Left cardiac atrium (tissue), 4 donors: ENCODE measurements around the gene P3H3. TPM values are rescaled to one million over a fixed set of nuclear protein-coding genes. Genes with fewer than 3 reads are reported as not detected.

Experiments used
- ATAC-seq, 2 donors: fragments of 200-7000 bp; cut with Tn5 transposase; one replicate each; pipeline ENCODE4 v1.9.1; 2020; ENCODE audit warnings: mild to moderate bottlenecking in 2 of 2, moderate library complexity in 2 of 2
- DNase-seq: peaks from one replicate; pipeline ENCODE4 v3.0.0-alpha.2; 2020
- intact Hi-C, 2 donors: fragments of 100-400 bp; cut with DNase I; formaldehyde crosslinking; loops; one replicate each; pipeline versions ENCODE4 v1.14.1 to v1.15.1; 2022 to 2023
- total RNA-seq, 2 donors: library from RNA; stranded (reverse); fragmentation: NEBNext Ultra II Directional; extraction: Animal tissue kit (Norgen Biotek cat#: 25700); gene quantifications; one replicate each; pipeline ENCODE4 v1.2.1, GENCODE V29; 2021
- donor health status: DM: no; HTN: yes; CAD: no.
- donor health status: DM: no; HTN: yes; CAD: no; lungs with severe emphysema.
- donor health status: DM: yes; HTN: yes; CAD: no.
- donor health status: Dilated cardiomyopathy.

P3H3 gene
- total RNA-seq, 2 donors from 2014 or later: 13.2 to 22.3 TPM

- no peak for ATAC-seq
- no peak for DNase-seq
- intact Hi-C loops: loop anchor here (10.0 kb wide), 2 partner anchors 69 to 209 kb away; partner anchors contain the start of gene MLF2 (in 1 of the 2)
Measured at GRCh38 chr12:6823182-6824084, 4.8 kb upstream of the P3H3 start.

- DNase-seq (no peak), ATAC-seq (no peak)
- intact Hi-C loops: loop anchor here (10.0 kb wide), 2 partner anchors 69 to 209 kb away; partner anchors contain the start of gene MLF2 (in 1 of the 2)
Measured at GRCh38 chr12:6824085-6824775, 4.0 kb upstream of the P3H3 start.

- intact Hi-C loops: loop anchor here (5.0 to 10.0 kb wide), 3 partner anchors 70 to 210 kb away; partner anchors contain the start of gene MLF2 (in 2 of the 2)
- no peak for DNase-seq
- ATAC-seq: no peak
Measured at GRCh38 chr12:6824901-6825381, 3.3 kb upstream of the P3H3 start.

GRCh38 chr12:6825398-6826124 is 2.6 kb upstream of the P3H3 start:
- ATAC-seq (peak; percentile 53 to 58), DNase-seq (peak; percentile 85)
- intact Hi-C loops: loop anchor here (5.0 to 10.0 kb wide), 3 partner anchors 71 to 211 kb away; partner anchors contain the start of gene MLF2 (in 2 of the 2)

- ATAC-seq (no peak), DNase-seq (peak; percentile 26)
- intact Hi-C loops: loop anchor here (5.0 to 10.0 kb wide), 3 partner anchors 71 to 211 kb away; partner anchors contain the start of gene MLF2 (in 2 of the 2)
Measured at GRCh38 chr12:6826125-6826733, 2.0 kb upstream of the P3H3 start.

- intact Hi-C loops: loop anchor here (5.0 to 10.0 kb wide), 3 partner anchors 72 to 212 kb away; partner anchors contain the start of gene MLF2 (in 2 of the 2)
- ATAC-seq (no peak), DNase-seq (peak; percentile 30)
Measured at GRCh38 chr12:6826734-6827436, 1.3 kb upstream of the P3H3 start.

GRCh38 chr12:6827437-6827911 is 733 bp upstream of the P3H3 start:
- ATAC-seq (peak; percentile 53 to 56), DNase-seq (peak; percentile 91)
- intact Hi-C loops: loop anchor here (5.0 to 10.0 kb wide), 3 partner anchors 73 to 213 kb away; partner anchors contain the start of gene MLF2 (in 2 of the 2)

- peak; percentile 37 to 42 for ATAC-seq
- peak; percentile 63 for DNase-seq
- intact Hi-C loops: loop anchor here (5.0 to 10.0 kb wide), 3 partner anchors 74 to 214 kb away; partner anchors contain the start of gene MLF2 (in 2 of the 2)
Measured at GRCh38 chr12:6828781-6829535, 751 bp downstream of the P3H3 start.

- ATAC-seq: peak; percentile 3 to 7
- DNase-seq: no peak
- intact Hi-C loops: loop anchor here (5.0 to 10.0 kb wide), 3 partner anchors 75 to 215 kb away; partner anchors contain the start of gene MLF2 (in 2 of the 2)
Measured at GRCh38 chr12:6829536-6830220, 1.5 kb downstream of the P3H3 start.

GRCh38 chr12:6830286-6830890 is 2.2 kb downstream of the P3H3 start:
- no peak for ATAC-seq
- intact Hi-C loops: no loop called here

GRCh38 chr12:6830999-6831398 is 2.8 kb downstream of the P3H3 start:
- ATAC-seq (no peak), DNase-seq (no peak)
- intact Hi-C loops: no loop called here

More at GRCh38 chr12:6830286-6830890, 2.2 kb downstream of the P3H3 start:
- no peak for DNase-seq

- ATAC-seq: no peak
- no peak for DNase-seq
- intact Hi-C loops: no loop called here
Measured at GRCh38 chr12:6831450-6831995, 3.3 kb downstream of the P3H3 start.

- no peak for DNase-seq
- no peak for ATAC-seq
- intact Hi-C loops: no loop called here
Measured at GRCh38 chr12:6832125-6832524, 3.9 kb downstream of the P3H3 start.

GRCh38 chr12:6833189-6833890 is 5.1 kb downstream of the P3H3 start:
- ATAC-seq: peak; percentile 12 to 16
- DNase-seq: no peak
- intact Hi-C loops: no loop called here

GRCh38 chr12:6834254-6834653 is 6.0 kb downstream of the P3H3 start:
- intact Hi-C loops: no loop called here
- ATAC-seq (no peak), DNase-seq (no peak)
